Hepatocyte (in vitro differentiated cells): Measurements from ENCODE around the gene TMEM89. TPM values are rescaled to one million over a fixed set of nuclear protein-coding genes. Genes with fewer than 3 reads are reported as not detected.
A peak's percentile ranks its signal among the peaks of the same experiment; 100 is the strongest.

Experiments used
- DNase-seq: peaks from one replicate; pipeline ENCODE4 v3.0.0-alpha.2; 2016; ENCODE audit warnings: low spot score
- H2AFZ ChIP-seq: fragments of 200-600 bp; sonication (generic); 2 replicates; pipeline ENCODE4 v1.6.0; 2016; ENCODE audit warnings: antibody characterized with exemption, mild to moderate bottlenecking
- H3K27ac ChIP-seq: fragments of 200-600 bp; sonication (generic); 2 replicates; pipeline ENCODE4 v1.5.1; 2016; ENCODE audit warnings: mild to moderate bottlenecking
- H3K27me3 ChIP-seq: fragments of 200-600 bp; sonication (generic); 2 replicates; pipeline ENCODE4 v1.6.1; 2016
- H3K36me3 ChIP-seq: fragments of 200-600 bp; sonication (generic); replicated peaks from 2 replicates; pipeline ENCODE4 v1.5.1; 2016; ENCODE audit warnings: low read depth; ENCODE audit not compliant: insufficient read depth
- H3K4me1 ChIP-seq: fragments of 200-600 bp; sonication (generic); 2 replicates; pipeline ENCODE4 v1.5.1; 2016; ENCODE audit warnings: mild to moderate bottlenecking, moderate library complexity; ENCODE audit not compliant: insufficient read depth
- H3K4me2 ChIP-seq: fragments of 200-600 bp; sonication (generic); 2 replicates; pipeline ENCODE4 v1.6.0; 2016
- H3K4me3 ChIP-seq: fragments of 200-600 bp; sonication (generic); 2 replicates; pipeline ENCODE4 v1.5.1; 2016; ENCODE audit warnings: mild to moderate bottlenecking
- H3K79me2 ChIP-seq: fragments of 200-600 bp; sonication (generic); 2 replicates; pipeline ENCODE4 v1.6.0; 2017; ENCODE audit warnings: mild to moderate bottlenecking
- H3K9me2 ChIP-seq: fragments of 200-600 bp; sonication (generic); replicated peaks from 2 replicates; pipeline ENCODE4 v1.6.0; 2017; ENCODE audit warnings: mild to moderate bottlenecking; ENCODE audit not compliant: insufficient read depth
- H3K9me3 ChIP-seq: fragments of 200-600 bp; sonication (generic); 2 replicates; pipeline ENCODE4 v1.5.1; 2016; ENCODE audit warnings: low read depth, mild to moderate bottlenecking
- H4K20me1 ChIP-seq: fragments of 200-600 bp; sonication (generic); 2 replicates; pipeline ENCODE4 v1.6.0; 2016; ENCODE audit warnings: mild to moderate bottlenecking; ENCODE audit not compliant: insufficient read depth, poor library complexity, severe bottlenecking
- CTCF ChIP-seq: fragments of 200-600 bp; sonication (generic); IDR thresholded peaks from 2 replicates; pipeline ENCODE4 v1.5.1; 2016; ENCODE audit warnings: antibody characterized with exemption, mild to moderate bottlenecking; ENCODE audit not compliant: poor library complexity
- EZH2 ChIP-seq: fragments of 200-600 bp; sonication (generic); IDR thresholded peaks from 2 replicates; pipeline ENCODE4 v1.6.1; 2016; ENCODE audit warnings: antibody characterized with exemption, mild to moderate bottlenecking, borderline replicate concordance
- EZH2phosphoT487 ChIP-seq: fragments of 200-600 bp; sonication (generic); IDR thresholded peaks from one replicate; pipeline ENCODE4 v1.6.1; 2018; ENCODE audit warnings: antibody characterized with exemption, mild to moderate bottlenecking, low read depth, moderate library complexity; ENCODE audit not compliant: unreplicated experiment, severe bottlenecking
- WGBS: methylation state at CpG from one replicate; pipeline ENCODE4 v1.1.6; 2016; ENCODE audit warnings: low lambda C conversion rate; ENCODE audit errors: missing lambda C conversion rate; 5-methylcytosine and 5-hydroxymethylcytosine counted together
- polyA plus RNA-seq: library from polyadenylated mRNA; unstranded; fragments of >200 nt; fragmentation: Nextera tagmentation; extraction: Ambion mirVana; gene quantifications from 2 replicates; pipeline ENCODE4 v1.2.1, GENCODE V29; 2016
- total RNA-seq: library from RNA; depleted of rRNA; stranded (reverse); fragments of >200 nt; gene quantifications from 2 replicates; pipeline ENCODE4 v1.2.3, GENCODE V29; 2014

The TMEM89 gene
- total and polyA plus RNA-seq, 2 experiments from 2014 or later: not detected

GRCh38 chr3:48599077-48599501 lies 22.5 kb downstream of the TMEM89 start:
- Histone ChIP-seq H3K27ac (peak overlapping the region; percentile 95), H2AFZ (no peak overlapping the region), H3K9me2 (no peaks in the 10 kb centered on the region), H3K27me3 (no peaks in the 10 kb centered on the region), H3K4me1 (peaks cover 46% of the 10 kb centered on the region), H3K4me2 (peak overlapping the region; percentile 8), H4K20me1 (no peaks in the 10 kb centered on the region), H3K9me3 (no peaks in the 10 kb centered on the region), H3K36me3 (no peaks in the 10 kb centered on the region), H3K4me3 (no peak overlapping the region), H3K79me2 (no peaks in the 10 kb centered on the region)
- DNase-seq: no peak
- TF ChIP-seq CTCF: no peak
- no peak for TF ChIP-seq EZH2
- TF ChIP-seq EZH2phosphoT487: no peak
- WGBS: 76% methylated on average over 11 of the region's 11 CpGs

- DNase-seq: peak; percentile 83
- WGBS: 52% methylated on average over 5 of the region's 5 CpGs
- Histone ChIP-seq H3K36me3 (no peaks in the 10 kb centered on the region), H4K20me1 (no peaks in the 10 kb centered on the region), H3K27me3 (no peaks in the 10 kb centered on the region), H3K9me3 (no peaks in the 10 kb centered on the region), H3K4me1 (peaks cover 46% of the 10 kb centered on the region), H3K4me3 (no peak overlapping the region), H3K9me2 (no peaks in the 10 kb centered on the region), H2AFZ (no peak overlapping the region), H3K79me2 (no peaks in the 10 kb centered on the region), H3K4me2 (peak overlapping the region; percentile 53), H3K27ac (peak overlapping the region; percentile 95)
- TF ChIP-seq CTCF (no peak), EZH2 (no peak), EZH2phosphoT487 (no peak)
These were observed 23.1 kb downstream of the TMEM89 start for GRCh38 chr3:48598323-48599076.

GRCh38 chr3:48597408-48597800 lies 24.2 kb downstream of the TMEM89 start:
- H3K27ac ChIP-seq: peak overlapping the region; percentile 95
- H3K27me3 ChIP-seq: no peaks in the 10 kb centered on the region
- no peaks in the 10 kb centered on the region for H4K20me1 ChIP-seq
- H3K9me2 ChIP-seq: no peaks in the 10 kb centered on the region
- H3K4me3 ChIP-seq: no peak overlapping the region
- H3K4me2 ChIP-seq: no peak overlapping the region
- no peaks in the 10 kb centered on the region for H3K79me2 ChIP-seq
- peaks cover 46% of the 10 kb centered on the region for H3K4me1 ChIP-seq
- H2AFZ ChIP-seq: no peak overlapping the region
- no peaks in the 10 kb centered on the region for H3K36me3 ChIP-seq
- no peak for DNase-seq
- whole genome bisulfite sequencing: 93% methylated on average over 6 of the region's 6 CpGs
- TF ChIP-seq EZH2: no peak
- TF ChIP-seq CTCF: no peak
- TF ChIP-seq EZH2phosphoT487: no peak
- H3K9me3 ChIP-seq: no peaks in the 10 kb centered on the region
